HL-60 (cell line): ENCODE measurements around the gene PDE6B.

Experiments used
- POLR2AphosphoS5 ChIP-seq: IDR thresholded peaks from 2 replicates; pipeline ENCODE4 v1.6.1; 2012; ENCODE audit warnings: low read depth
- TF ChIP-seq, protein P1 (sequence below): IDR thresholded peaks from one replicate; pipeline ENCODE4 v1.5.1; 2011; ENCODE audit warnings: low read length, control low read depth, inconsistent platforms; ENCODE audit not compliant: insufficient read depth
- TF ChIP-seq, protein P2 (sequence below): IDR thresholded peaks from 2 replicates; pipeline ENCODE4 v1.6.1; 2012; ENCODE audit warnings: low read depth; ENCODE audit not compliant: insufficient replicate concordance

DNA sequence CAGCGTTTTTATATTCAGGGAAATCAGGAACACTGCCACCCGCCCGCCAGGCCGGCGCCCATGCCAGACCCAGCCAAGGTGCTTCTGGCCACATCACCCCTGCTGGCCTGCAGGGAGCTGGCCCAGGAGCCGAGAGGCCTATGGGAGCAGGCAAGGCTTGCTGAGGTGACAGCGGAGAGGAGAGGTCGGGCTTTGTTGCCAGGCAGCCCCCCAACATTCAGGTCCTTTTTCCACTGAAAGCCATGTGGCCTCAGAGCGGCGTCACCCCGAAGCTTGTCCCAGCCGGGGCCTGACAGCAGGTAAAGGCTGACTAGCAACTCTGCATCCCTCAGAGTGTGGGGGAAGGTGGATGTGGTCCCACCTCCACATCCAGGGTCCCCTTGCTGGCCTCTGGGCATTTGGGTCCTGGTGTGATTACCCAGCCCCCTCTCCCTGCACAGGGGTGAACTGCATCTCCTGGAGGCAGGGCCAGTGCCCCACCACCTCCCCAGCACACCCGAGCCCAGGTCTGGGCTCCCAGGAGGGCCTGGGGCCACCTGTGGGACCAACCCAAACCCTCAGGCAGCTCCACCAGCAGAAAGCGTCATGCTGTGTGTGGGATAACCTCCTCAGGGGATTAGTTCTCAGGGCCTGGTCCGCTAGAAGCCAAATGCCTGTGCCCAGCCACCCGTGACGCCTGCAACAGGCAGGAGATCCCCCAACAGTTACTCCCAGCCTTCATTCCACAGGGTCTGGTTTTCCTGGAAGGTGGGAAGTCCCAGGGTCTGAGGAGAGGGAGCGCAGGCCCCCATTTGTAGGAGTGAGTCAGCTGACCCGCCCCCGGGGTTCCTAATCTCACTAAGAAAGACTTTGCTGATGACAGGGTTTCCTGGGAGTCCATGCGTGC is at the start of gene PDE6B:
- TF ChIP-seq, protein P1, sequence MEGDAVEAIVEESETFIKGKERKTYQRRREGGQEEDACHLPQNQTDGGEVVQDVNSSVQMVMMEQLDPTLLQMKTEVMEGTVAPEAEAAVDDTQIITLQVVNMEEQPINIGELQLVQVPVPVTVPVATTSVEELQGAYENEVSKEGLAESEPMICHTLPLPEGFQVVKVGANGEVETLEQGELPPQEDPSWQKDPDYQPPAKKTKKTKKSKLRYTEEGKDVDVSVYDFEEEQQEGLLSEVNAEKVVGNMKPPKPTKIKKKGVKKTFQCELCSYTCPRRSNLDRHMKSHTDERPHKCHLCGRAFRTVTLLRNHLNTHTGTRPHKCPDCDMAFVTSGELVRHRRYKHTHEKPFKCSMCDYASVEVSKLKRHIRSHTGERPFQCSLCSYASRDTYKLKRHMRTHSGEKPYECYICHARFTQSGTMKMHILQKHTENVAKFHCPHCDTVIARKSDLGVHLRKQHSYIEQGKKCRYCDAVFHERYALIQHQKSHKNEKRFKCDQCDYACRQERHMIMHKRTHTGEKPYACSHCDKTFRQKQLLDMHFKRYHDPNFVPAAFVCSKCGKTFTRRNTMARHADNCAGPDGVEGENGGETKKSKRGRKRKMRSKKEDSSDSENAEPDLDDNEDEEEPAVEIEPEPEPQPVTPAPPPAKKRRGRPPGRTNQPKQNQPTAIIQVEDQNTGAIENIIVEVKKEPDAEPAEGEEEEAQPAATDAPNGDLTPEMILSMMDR = no peak
- TF ChIP-seq POLR2AphosphoS5 = no peak
- TF ChIP-seq, protein P2, sequence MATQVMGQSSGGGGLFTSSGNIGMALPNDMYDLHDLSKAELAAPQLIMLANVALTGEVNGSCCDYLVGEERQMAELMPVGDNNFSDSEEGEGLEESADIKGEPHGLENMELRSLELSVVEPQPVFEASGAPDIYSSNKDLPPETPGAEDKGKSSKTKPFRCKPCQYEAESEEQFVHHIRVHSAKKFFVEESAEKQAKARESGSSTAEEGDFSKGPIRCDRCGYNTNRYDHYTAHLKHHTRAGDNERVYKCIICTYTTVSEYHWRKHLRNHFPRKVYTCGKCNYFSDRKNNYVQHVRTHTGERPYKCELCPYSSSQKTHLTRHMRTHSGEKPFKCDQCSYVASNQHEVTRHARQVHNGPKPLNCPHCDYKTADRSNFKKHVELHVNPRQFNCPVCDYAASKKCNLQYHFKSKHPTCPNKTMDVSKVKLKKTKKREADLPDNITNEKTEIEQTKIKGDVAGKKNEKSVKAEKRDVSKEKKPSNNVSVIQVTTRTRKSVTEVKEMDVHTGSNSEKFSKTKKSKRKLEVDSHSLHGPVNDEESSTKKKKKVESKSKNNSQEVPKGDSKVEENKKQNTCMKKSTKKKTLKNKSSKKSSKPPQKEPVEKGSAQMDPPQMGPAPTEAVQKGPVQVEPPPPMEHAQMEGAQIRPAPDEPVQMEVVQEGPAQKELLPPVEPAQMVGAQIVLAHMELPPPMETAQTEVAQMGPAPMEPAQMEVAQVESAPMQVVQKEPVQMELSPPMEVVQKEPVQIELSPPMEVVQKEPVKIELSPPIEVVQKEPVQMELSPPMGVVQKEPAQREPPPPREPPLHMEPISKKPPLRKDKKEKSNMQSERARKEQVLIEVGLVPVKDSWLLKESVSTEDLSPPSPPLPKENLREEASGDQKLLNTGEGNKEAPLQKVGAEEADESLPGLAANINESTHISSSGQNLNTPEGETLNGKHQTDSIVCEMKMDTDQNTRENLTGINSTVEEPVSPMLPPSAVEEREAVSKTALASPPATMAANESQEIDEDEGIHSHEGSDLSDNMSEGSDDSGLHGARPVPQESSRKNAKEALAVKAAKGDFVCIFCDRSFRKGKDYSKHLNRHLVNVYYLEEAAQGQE = no peak
